Tibial nerve (tissue), 4 donors: ENCODE results near the gene WEE2. TPM values are rescaled to one million over a fixed set of nuclear protein-coding genes. Genes with fewer than 3 reads are reported as not detected.

Experiments
- DNase-seq, 2 donors: peaks; one replicate each; pipeline ENCODE4 v3.0.0-alpha.2; 2019; ENCODE audit warnings: low spot score in 2 of 2
- H3K27ac ChIP-seq, 4 donors: fragments of 200-600 bp; sonication (generic) in 3 of 4; one replicate each; pipeline ENCODE4 v1.5.1; 2017 to 2019; ENCODE audit warnings: mild to moderate bottlenecking in 1 of 4
- H3K27me3 ChIP-seq, 2 donors: fragments of 200-600 bp; sonication (generic) in 1 of 2; one replicate each; pipeline versions ENCODE4 v1.5.1 to v1.6.0; 2017 to 2019
- H3K36me3 ChIP-seq, 3 donors: fragments of 200-600 bp; sonication (generic); one replicate each; pipeline ENCODE4 v1.5.1; 2018 to 2019
- H3K4me1 ChIP-seq, 4 donors: fragments of 200-600 bp; sonication (generic) in 3 of 4; one replicate each; pipeline ENCODE4 v1.5.1; 2017 to 2019
- H3K4me3 ChIP-seq, 4 donors: fragments of 200-600 bp; sonication (generic) in 3 of 4; one replicate each; pipeline ENCODE4 v1.5.1; 2017 to 2019; ENCODE audit warnings: mild to moderate bottlenecking in 1 of 4, moderate library complexity in 1 of 4
- H3K9me3 ChIP-seq, 4 donors: fragments of 200-600 bp; sonication (generic) in 3 of 4; one replicate each; pipeline ENCODE4 v1.5.1; 2017 to 2019
- EP300 ChIP-seq, 2 donors: sonication (generic); formaldehyde crosslinking; IDR thresholded peaks; one replicate each; pipeline ENCODE4 v1.6.1; 2017; ENCODE audit warnings: antibody characterized with exemption in 2 of 2, mild to moderate bottlenecking in 1 of 2
- POLR2A ChIP-seq, 2 donors: fragments of 450-650 bp; IDR thresholded peaks; one replicate each; pipeline ENCODE4 v1.6.1; 2017; ENCODE audit warnings: antibody characterized with exemption in 2 of 2, mild to moderate bottlenecking in 2 of 2, moderate library complexity in 2 of 2
- WGBS, 2 donors: methylation state at CpG; one replicate each; pipeline ENCODE4 v1.1.5; 2018; 5-methylcytosine and 5-hydroxymethylcytosine counted together
- small RNA-seq: library from RNA; depleted of rRNA; stranded (forward); fragments of <200 nt; gene quantifications from one replicate; pipeline ENCODE3, GENCODE V24; 2016
- total RNA-seq, 4 donors: library from RNA; depleted of rRNA; stranded (reverse); fragments of >200 nt; gene quantifications; one replicate each; pipeline ENCODE4 v1.1.0, GENCODE V29; 2016
- TF ChIP-seq, protein P1 (sequence below), 5 experiments: fragments of 200-600 bp in 3 of 5; fragments of 450-650 bp in 2 of 5; sonication (generic) in 3 of 5; IDR thresholded peaks; one replicate each; pipeline ENCODE4 v1.5.1; 2016 to 2019; ENCODE audit warnings: antibody characterized with exemption in 5 of 5, mild to moderate bottlenecking in 3 of 5, moderate library complexity in 2 of 5

Gene WEE2
- total RNA-seq, 4 donors from 2014 or later, result not detected

DNA sequence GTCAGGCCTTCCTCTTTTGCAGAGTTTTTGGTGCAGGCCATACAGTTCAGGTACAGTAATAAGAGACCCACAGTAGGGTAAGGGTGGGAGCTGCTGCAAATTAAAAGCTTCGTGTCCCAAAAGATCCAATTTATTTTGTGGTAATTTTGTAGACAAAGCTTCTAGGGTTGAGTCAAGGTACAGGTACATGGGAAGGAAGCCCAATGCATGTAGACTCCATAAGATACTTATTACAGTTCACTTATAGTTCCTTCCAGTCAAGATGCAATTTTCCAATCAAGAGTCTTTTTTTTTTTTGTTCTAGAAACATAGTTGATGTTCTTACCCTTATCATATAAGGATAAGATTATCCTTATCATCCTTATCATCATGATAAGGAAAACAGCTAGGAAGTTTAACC lies 68.2 kb downstream of the WEE2 start, which contains the start of gene TAS2R4:
TSS of gene TAS2R4 (plus strand) at position 301 of the 400 bp plus-strand sequence. CDS start 1,815 bp downstream, outside the sequence.
- 100% methylated on average over 1 of the region's 1 CpG for WGBS, 2 donors

More for the DNA sequence above, 68.2 kb downstream of the WEE2 start, which contains the start of gene TAS2R4:
- no peaks in the 10 kb centered on the region for H3K4me1 ChIP-seq
- H3K27ac ChIP-seq, result no peak within 1 kb of the TSS
- H3K9me3 ChIP-seq, result peaks cover 0 to 14% (median 0%) of the 10 kb centered on the region in 4 donors
- no peaks in the 10 kb centered on the region for H3K27me3 ChIP-seq
- peaks cover 0 to 54% (median 4%) of the 10 kb centered on the region in 3 donors for H3K36me3 ChIP-seq
- no peak within 1 kb of the TSS for H3K4me3 ChIP-seq
- no peak for DNase-seq
- no peak for TF ChIP-seq EP300 (IDR thresholded peaks at IDR 0.05)
- TF ChIP-seq, protein P1, sequence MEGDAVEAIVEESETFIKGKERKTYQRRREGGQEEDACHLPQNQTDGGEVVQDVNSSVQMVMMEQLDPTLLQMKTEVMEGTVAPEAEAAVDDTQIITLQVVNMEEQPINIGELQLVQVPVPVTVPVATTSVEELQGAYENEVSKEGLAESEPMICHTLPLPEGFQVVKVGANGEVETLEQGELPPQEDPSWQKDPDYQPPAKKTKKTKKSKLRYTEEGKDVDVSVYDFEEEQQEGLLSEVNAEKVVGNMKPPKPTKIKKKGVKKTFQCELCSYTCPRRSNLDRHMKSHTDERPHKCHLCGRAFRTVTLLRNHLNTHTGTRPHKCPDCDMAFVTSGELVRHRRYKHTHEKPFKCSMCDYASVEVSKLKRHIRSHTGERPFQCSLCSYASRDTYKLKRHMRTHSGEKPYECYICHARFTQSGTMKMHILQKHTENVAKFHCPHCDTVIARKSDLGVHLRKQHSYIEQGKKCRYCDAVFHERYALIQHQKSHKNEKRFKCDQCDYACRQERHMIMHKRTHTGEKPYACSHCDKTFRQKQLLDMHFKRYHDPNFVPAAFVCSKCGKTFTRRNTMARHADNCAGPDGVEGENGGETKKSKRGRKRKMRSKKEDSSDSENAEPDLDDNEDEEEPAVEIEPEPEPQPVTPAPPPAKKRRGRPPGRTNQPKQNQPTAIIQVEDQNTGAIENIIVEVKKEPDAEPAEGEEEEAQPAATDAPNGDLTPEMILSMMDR (IDR thresholded peaks at IDR 0.05), result no peak
- no peak for TF ChIP-seq POLR2A (IDR thresholded peaks at IDR 0.05)

Small RNA genes within 50 kb of the gene (small RNA-seq; reads per million reads assigned to genes)
- not detected for gene RNU1-82P

Other genes with a start within 250 kb of the WEE2 start
- gene AGK, start 156.9 kb upstream of the WEE2 start, total RNA-seq, result 10 to 100 TPM; 16.4 to 45.9 (median 26.3) TPM
- 10 to 100 TPM; 14.1 to 16.7 (median 15.5) TPM for gene DENND11, start 6.2 kb upstream of the WEE2 start, total RNA-seq
- 10 to 100 TPM; 77.9 to 96.3 (median 87.0) TPM for gene SSBP1, start 30.0 kb downstream of the WEE2 start, total RNA-seq
- 1 to 10 TPM; 3.1 to 5.9 (median 4.4) TPM for gene TAS2R3, start 55.7 kb downstream of the WEE2 start, total RNA-seq
- gene TAS2R4, start 68.3 kb downstream of the WEE2 start, total RNA-seq, result 1 to 10 TPM; 1.5 to 7.3 (median 4.5) TPM
- gene TAS2R5, start 81.9 kb downstream of the WEE2 start, total RNA-seq, result 1 to 10 TPM; 1.8 to 9.0 (median 5.2) TPM
- gene PRSS37, start 133.1 kb downstream of the WEE2 start, total RNA-seq, result not detected
- gene OR9A4, start 208.0 kb downstream of the WEE2 start, total RNA-seq, result under 1 TPM in 1 of 4 donors, not detected in 3; 0.59 TPM
- 10 to 100 TPM in 1 of 4 donors, 1 to 10 TPM in 3; 3.0 to 13.1 (median 3.7) TPM for gene CLEC5A, start 238.6 kb downstream of the WEE2 start, total RNA-seq